Central memory CD4-positive, alpha-beta T cell (primary cell): ENCODE results near the gene MAP6.

ENCODE experiments used
- DNase-seq: peaks from one replicate; pipeline ENCODE4 v3.0.0; 2022

The MAP6 gene

GRCh38 chr11:75565916-75566762, 102.7 kb downstream of the MAP6 start:
- no peak for DNase-seq

GRCh38 chr11:75565221-75565814, 103.5 kb downstream of the MAP6 start:
- DNase-seq: no peak

- DNase-seq: no peak
Measured at GRCh38 chr11:75563978-75564552, 104.8 kb downstream of the MAP6 start.

GRCh38 chr11:75563501-75563977, 105.3 kb downstream of the MAP6 start:
- DNase-seq: no peak

GRCh38 chr11:75562836-75563484, 105.9 kb downstream of the MAP6 start:
- no peak for DNase-seq

- peak; percentile 51 for DNase-seq
Measured at GRCh38 chr11:75562048-75562835, 106.6 kb downstream of the MAP6 start, which contains the start of gene SERPINH1. SERPINH1 (plus strand) TSS chr11:75562253; CDS start chr11:75566350, 4,097 bp downstream.

GRCh38 chr11:75561426-75562047, 107.3 kb downstream of the MAP6 start:
- no peak for DNase-seq

- DNase-seq: no peak
Measured at GRCh38 chr11:75560644-75561043, 108.2 kb downstream of the MAP6 start.

GRCh38 chr11:75558939-75559843, 109.6 kb downstream of the MAP6 start:
- DNase-seq: no peak

GRCh38 chr11:75557666-75558494, 111.0 kb downstream of the MAP6 start:
- no peak for DNase-seq

GRCh38 chr11:75556275-75556674, 112.6 kb downstream of the MAP6 start:
- DNase-seq: no peak

- DNase-seq: no peak
Measured at GRCh38 chr11:75555079-75555811, 113.6 kb downstream of the MAP6 start.

- no peak for DNase-seq
Measured at GRCh38 chr11:75554258-75555022, 114.4 kb downstream of the MAP6 start.

GRCh38 chr11:75553889-75554257, 115.0 kb downstream of the MAP6 start:
- DNase-seq: no peak

- no peak for DNase-seq
Measured at GRCh38 chr11:75553182-75553581, 115.7 kb downstream of the MAP6 start.

- DNase-seq: no peak
Measured at GRCh38 chr11:75549370-75549958, 119.4 kb downstream of the MAP6 start.

- no peak for DNase-seq
Measured at GRCh38 chr11:75548595-75549272, 120.1 kb downstream of the MAP6 start.
